GM12875 (cell line): ENCODE results near the gene SYNGR2.

Experiments
- H3K4me3 ChIP-seq: one replicate; pipeline ENCODE4 v1.5.1; 2011; ENCODE audit warnings: low read depth, low read length, control low read depth
- CTCF ChIP-seq: IDR thresholded peaks from 2 replicates; pipeline ENCODE4 v1.5.1; 2011; ENCODE audit warnings: low read depth, mild to moderate bottlenecking, control low read depth, inconsistent platforms, low read length, moderate library complexity, borderline replicate concordance; ENCODE audit not compliant: insufficient read depth

Gene SYNGR2

GRCh38 chr17:78168903-78169793, 767 bp downstream of the SYNGR2 start:
- H3K4me3 ChIP-seq = peak overlapping the region; percentile 63
- no peak for TF ChIP-seq CTCF

- H3K4me3 ChIP-seq = no peak overlapping the region
- no peak for TF ChIP-seq CTCF
Observed at GRCh38 chr17:78170692-78171590, 2.6 kb downstream of the SYNGR2 start.

GRCh38 chr17:78171591-78172248, 3.3 kb downstream of the SYNGR2 start:
- H3K4me3 ChIP-seq = peak overlapping the region; percentile 17

GRCh38 chr17:78172249-78173051, 4.1 kb downstream of the SYNGR2 start:
- no peak for TF ChIP-seq CTCF
- peak overlapping the region; percentile 17 for H3K4me3 ChIP-seq

- no peak overlapping the region for H3K4me3 ChIP-seq
- TF ChIP-seq CTCF = no peak
Observed at GRCh38 chr17:78173097-78173715, 4.8 kb downstream of the SYNGR2 start.

- TF ChIP-seq CTCF = no peak
- H3K4me3 ChIP-seq = no peak overlapping the region
Observed at GRCh38 chr17:78174346-78174869, 6.0 kb downstream of the SYNGR2 start.
